GM19452 (cell line): ENCODE data around the gene MRPL9.

ENCODE experiments used
- ATAC-seq: cut with Tn5 transposase; IDR thresholded peaks from one replicate; pipeline ENCODE4 v1.9.1; 2021; ENCODE audit not compliant: unreplicated experiment

Gene MRPL9

GRCh38 chr1:151762941-151763921, at the start of gene MRPL9:
Gene MRPL9, minus strand, starts transcription at chr1:151763496. Its CDS starts 17 bp downstream, at chr1:151763479.
- peak; percentile 96 for ATAC-seq

- ATAC-seq = no peak
Measured at GRCh38 chr1:151811181-151811580, 47.9 kb upstream of the MRPL9 start.

GRCh38 chr1:151809985-151810556, 46.8 kb upstream of the MRPL9 start:
- ATAC-seq = no peak

- no peak for ATAC-seq
Measured at GRCh38 chr1:151809290-151809984, 46.1 kb upstream of the MRPL9 start.

- no peak for ATAC-seq
Measured at GRCh38 chr1:151807766-151808165, 44.5 kb upstream of the MRPL9 start.

- no peak for ATAC-seq
Measured at GRCh38 chr1:151807131-151807530, 43.8 kb upstream of the MRPL9 start.

GRCh38 chr1:151806170-151806569, 42.9 kb upstream of the MRPL9 start:
- no peak for ATAC-seq

- ATAC-seq = no peak
Measured at GRCh38 chr1:151805066-151805820, 41.9 kb upstream of the MRPL9 start, which contains the start of gene LINGO4. Gene LINGO4, minus strand, starts transcription at chr1:151805419. Its CDS starts 2,715 bp downstream, at chr1:151802704.

GRCh38 chr1:151803915-151804314, 40.6 kb upstream of the MRPL9 start:
- ATAC-seq = no peak

GRCh38 chr1:151803164-151803563, 39.9 kb upstream of the MRPL9 start:
- ATAC-seq = no peak

GRCh38 chr1:151802372-151802771, 39.1 kb upstream of the MRPL9 start:
- ATAC-seq = no peak

GRCh38 chr1:151801846-151802245, 38.5 kb upstream of the MRPL9 start:
- no peak for ATAC-seq

GRCh38 chr1:151801310-151801820, 38.1 kb upstream of the MRPL9 start:
- no peak for ATAC-seq

- no peak for ATAC-seq
Measured at GRCh38 chr1:151800830-151801229, 37.5 kb upstream of the MRPL9 start.

- ATAC-seq = no peak
Measured at GRCh38 chr1:151799179-151800022, 36.1 kb upstream of the MRPL9 start.

GRCh38 chr1:151798571-151798970, 35.3 kb upstream of the MRPL9 start:
- ATAC-seq = no peak

- ATAC-seq = no peak
Measured at GRCh38 chr1:151790940-151791651, 27.8 kb upstream of the MRPL9 start.

GRCh38 chr1:151790071-151790939, 27.0 kb upstream of the MRPL9 start, which contains the start of gene TDRKH:
Gene TDRKH, minus strand, starts transcription at chr1:151790500. Its CDS starts 7,478 bp downstream, at chr1:151783022.
- peak; percentile 95 for ATAC-seq
